Transverse colon (tissue), 4 donors: Measurements from ENCODE around the gene RMI2.

Experiments used
- POLR2A ChIP-seq: fragments of 450-650 bp; IDR thresholded peaks from one replicate; pipeline ENCODE4 v1.6.1; 2016; ENCODE audit warnings: antibody characterized with exemption, mild to moderate bottlenecking, moderate library complexity
- POLR2AphosphoS5 ChIP-seq, 3 donors: sonication (generic); formaldehyde crosslinking; IDR thresholded peaks; one replicate each; pipeline ENCODE4 v1.6.1; 2016; ENCODE audit warnings: antibody characterized with exemption in 3 of 3
- TF ChIP-seq, protein P1 (sequence below), 5 experiments: fragments of 200-600 bp in 3 of 5; fragments of 450-650 bp in 2 of 5; sonication (generic) in 3 of 5; IDR thresholded peaks; 1 replicate in 2 of 5; 2 replicates in 3 of 5; pipeline ENCODE4 v1.5.1; 2016 to 2017; ENCODE audit warnings: antibody characterized with exemption in 5 of 5, inconsistent platforms in 3 of 5, mild to moderate bottlenecking in 2 of 5, moderate library complexity in 1 of 5

DNA sequence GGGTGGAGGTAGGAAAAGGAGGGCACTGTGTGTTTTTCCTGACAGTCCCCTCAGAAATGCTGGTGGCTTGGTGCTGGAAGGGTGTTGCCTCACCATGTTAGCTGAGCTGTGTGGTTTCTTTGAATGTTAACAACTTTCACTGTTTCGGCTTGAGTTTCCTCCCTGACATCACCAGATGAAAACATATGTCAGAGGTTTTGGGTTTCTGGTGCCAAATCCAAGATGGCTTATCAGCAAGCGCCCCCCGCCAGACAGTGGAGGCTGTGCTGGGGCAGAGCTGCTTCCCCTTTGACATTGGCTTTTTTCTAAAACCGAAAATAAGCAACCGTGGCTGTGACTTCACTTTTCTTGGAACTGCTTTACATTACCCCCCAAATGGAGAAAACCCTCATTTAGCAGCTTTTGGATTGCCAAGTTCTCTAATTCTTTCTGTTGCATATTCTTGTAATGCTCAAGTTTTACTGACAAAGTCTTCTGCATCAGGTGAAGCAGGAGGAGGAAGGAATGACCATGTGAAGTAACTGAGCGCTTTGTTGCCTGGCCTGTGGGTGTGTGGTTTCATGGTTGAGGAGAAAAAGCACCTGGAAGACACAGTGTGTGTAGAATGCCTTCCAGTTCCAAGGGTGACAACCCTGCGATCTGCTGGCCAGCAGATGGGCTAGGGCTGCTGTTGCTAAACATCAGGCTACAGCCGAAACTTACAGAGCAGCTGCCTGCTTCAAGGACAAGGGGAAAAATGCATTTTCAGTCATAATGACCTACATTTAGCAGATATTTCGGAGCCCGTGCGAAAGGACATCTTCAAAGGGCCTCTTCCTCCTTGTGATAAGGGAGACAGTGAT is 9.7 kb downstream of the RMI2 start:
- TF ChIP-seq POLR2AphosphoS5 (IDR thresholded peaks at IDR 0.05): no peak
- TF ChIP-seq, protein P1, sequence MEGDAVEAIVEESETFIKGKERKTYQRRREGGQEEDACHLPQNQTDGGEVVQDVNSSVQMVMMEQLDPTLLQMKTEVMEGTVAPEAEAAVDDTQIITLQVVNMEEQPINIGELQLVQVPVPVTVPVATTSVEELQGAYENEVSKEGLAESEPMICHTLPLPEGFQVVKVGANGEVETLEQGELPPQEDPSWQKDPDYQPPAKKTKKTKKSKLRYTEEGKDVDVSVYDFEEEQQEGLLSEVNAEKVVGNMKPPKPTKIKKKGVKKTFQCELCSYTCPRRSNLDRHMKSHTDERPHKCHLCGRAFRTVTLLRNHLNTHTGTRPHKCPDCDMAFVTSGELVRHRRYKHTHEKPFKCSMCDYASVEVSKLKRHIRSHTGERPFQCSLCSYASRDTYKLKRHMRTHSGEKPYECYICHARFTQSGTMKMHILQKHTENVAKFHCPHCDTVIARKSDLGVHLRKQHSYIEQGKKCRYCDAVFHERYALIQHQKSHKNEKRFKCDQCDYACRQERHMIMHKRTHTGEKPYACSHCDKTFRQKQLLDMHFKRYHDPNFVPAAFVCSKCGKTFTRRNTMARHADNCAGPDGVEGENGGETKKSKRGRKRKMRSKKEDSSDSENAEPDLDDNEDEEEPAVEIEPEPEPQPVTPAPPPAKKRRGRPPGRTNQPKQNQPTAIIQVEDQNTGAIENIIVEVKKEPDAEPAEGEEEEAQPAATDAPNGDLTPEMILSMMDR (IDR thresholded peaks at IDR 0.05): no peak
- no peak for TF ChIP-seq POLR2A
